HG02763 (cell line): ENCODE measurements around the gene TBC1D8.

Experiments used
- ATAC-seq: cut with Tn5 transposase; IDR thresholded peaks from one replicate; pipeline ENCODE4 v1.9.1; 2021; ENCODE audit warnings: mild to moderate bottlenecking, moderate library complexity; ENCODE audit not compliant: unreplicated experiment

Gene TBC1D8

GRCh38 chr2:101004620-101005325 is 146.4 kb downstream of the TBC1D8 start:
- no peak for ATAC-seq

- ATAC-seq = no peak
Measured at GRCh38 chr2:101003278-101003775, 147.9 kb downstream of the TBC1D8 start.

GRCh38 chr2:101002562-101003277 is 148.5 kb downstream of the TBC1D8 start:
- no peak for ATAC-seq

- peak; percentile 98 for ATAC-seq
Measured at GRCh38 chr2:101001691-101002561, 149.3 kb downstream of the TBC1D8 start, which contains the start of gene RPL31. TSS of gene RPL31 (plus strand) at chr2:101002289. CDS start at chr2:101002702, 413 bp downstream.

- ATAC-seq = no peak
Measured at GRCh38 chr2:100999995-101000394, 151.2 kb downstream of the TBC1D8 start.

GRCh38 chr2:100998235-100998573 is 153.0 kb downstream of the TBC1D8 start:
- no peak for ATAC-seq

- no peak for ATAC-seq
Measured at GRCh38 chr2:100997509-100998234, 153.5 kb downstream of the TBC1D8 start.

- no peak for ATAC-seq
Measured at GRCh38 chr2:100995309-100996075, 155.7 kb downstream of the TBC1D8 start.

GRCh38 chr2:100993294-100993693 is 157.9 kb downstream of the TBC1D8 start:
- ATAC-seq = no peak

GRCh38 chr2:100992262-100992661 is 158.9 kb downstream of the TBC1D8 start:
- ATAC-seq = no peak

- ATAC-seq = no peak
Measured at GRCh38 chr2:100991404-100991773, 159.8 kb downstream of the TBC1D8 start.

- ATAC-seq = no peak
Measured at GRCh38 chr2:100990650-100991403, 160.4 kb downstream of the TBC1D8 start.

- ATAC-seq = no peak
Measured at GRCh38 chr2:100990166-100990565, 161.0 kb downstream of the TBC1D8 start.

- no peak for ATAC-seq
Measured at GRCh38 chr2:100989666-100990065, 161.5 kb downstream of the TBC1D8 start.

GRCh38 chr2:100988630-100989417 is 162.4 kb downstream of the TBC1D8 start:
- ATAC-seq = no peak

GRCh38 chr2:100987974-100988373 is 163.2 kb downstream of the TBC1D8 start:
- ATAC-seq = no peak

- ATAC-seq = no peak
Measured at GRCh38 chr2:100987536-100987935, 163.6 kb downstream of the TBC1D8 start.

GRCh38 chr2:100986157-100986556 is 165.0 kb downstream of the TBC1D8 start:
- ATAC-seq = no peak
